GM23338 (cell line): ENCODE data around the gene EEPD1. TPM values are rescaled to one million over a fixed set of nuclear protein-coding genes. Genes with fewer than 3 reads are reported as not detected.

ENCODE experiments used
- ATAC-seq: fragments of 200-7000 bp; cut with Tn5 transposase; 3 replicates; pipeline ENCODE4 v1.9.1; 2020
- DNase-seq: peaks from one replicate; pipeline ENCODE4 v3.0.0-alpha.2; 2015; ENCODE audit warnings: low spot score
- H2AFZ ChIP-seq: fragments of 200-600 bp; sonication (generic); 2 replicates; pipeline ENCODE4 v1.8.0; 2016; ENCODE audit warnings: antibody characterized with exemption, mild to moderate bottlenecking, moderate library complexity
- H3F3A ChIP-seq: fragments of 200-600 bp; sonication (generic); replicated peaks from 2 replicates; pipeline ENCODE4 v1.8.0; 2017; ENCODE audit warnings: antibody characterized with exemption, mixed run types, low read depth
- H3K27ac ChIP-seq: fragments of 200-600 bp; sonication (generic); 2 replicates; pipeline ENCODE4 v1.6.1; 2016; ENCODE audit warnings: low read depth
- H3K27me3 ChIP-seq: fragments of 200-600 bp; sonication (generic); 2 replicates; pipeline ENCODE4 v1.8.0; 2016; ENCODE audit warnings: mild to moderate bottlenecking, mixed run types, moderate library complexity; ENCODE audit not compliant: insufficient read depth
- H3K36me3 ChIP-seq: fragments of 200-600 bp; sonication (generic); 2 replicates; pipeline ENCODE4 v1.8.0; 2016; ENCODE audit warnings: mild to moderate bottlenecking; ENCODE audit not compliant: insufficient read depth
- H3K4me1 ChIP-seq: fragments of 200-600 bp; sonication (generic); 2 replicates; pipeline ENCODE4 v1.8.0; 2016; ENCODE audit warnings: mild to moderate bottlenecking, moderate library complexity; ENCODE audit not compliant: insufficient read depth
- H3K4me2 ChIP-seq: fragments of 200-600 bp; sonication (generic); 2 replicates; pipeline ENCODE4 v1.7.1; 2017; ENCODE audit warnings: mixed run types
- H3K4me3 ChIP-seq: fragments of 200-600 bp; sonication (generic); 2 replicates; pipeline ENCODE4 v1.6.1; 2016; ENCODE audit warnings: mixed run types
- H3K79me2 ChIP-seq: fragments of 200-600 bp; sonication (generic); replicated peaks from 2 replicates; pipeline ENCODE4 v1.8.0; 2017; ENCODE audit warnings: mild to moderate bottlenecking; ENCODE audit not compliant: insufficient read depth
- H3K9me2 ChIP-seq: fragments of 200-600 bp; sonication (generic); 2 replicates; pipeline ENCODE4 v1.8.0; 2017; ENCODE audit not compliant: insufficient read depth
- H4K20me1 ChIP-seq: fragments of 200-600 bp; sonication (generic); replicated peaks from 2 replicates; pipeline ENCODE4 v1.8.0; 2017; ENCODE audit warnings: mild to moderate bottlenecking; ENCODE audit not compliant: insufficient read depth
- H3K27ac Mint-ChIP-seq: 2 replicates; pipeline ENCODE4 v1.8.0; 2020; ENCODE audit warnings: inconsistent platforms, mild to moderate bottlenecking, moderate library complexity, mixed read lengths
- H3K27me3 Mint-ChIP-seq: 3 replicates; pipeline ENCODE4 v1.8.0; 2022; ENCODE audit warnings: low read depth, mild to moderate bottlenecking, moderate library complexity, mixed read lengths, inconsistent platforms; ENCODE audit not compliant: insufficient read depth, poor library complexity
- H3K36me3 Mint-ChIP-seq: 3 replicates; pipeline ENCODE4 v1.8.0; 2021; ENCODE audit warnings: low read depth, mild to moderate bottlenecking, inconsistent platforms, moderate library complexity, mixed read lengths
- H3K4me1 Mint-ChIP-seq: 3 replicates; pipeline ENCODE4 v1.8.0; 2020; ENCODE audit warnings: mild to moderate bottlenecking, inconsistent platforms, mixed read lengths
- H3K4me3 Mint-ChIP-seq: 3 replicates; pipeline ENCODE4 v1.8.0; 2021; ENCODE audit warnings: moderate library complexity, mild to moderate bottlenecking, inconsistent platforms, mixed read lengths
- H3K9me3 Mint-ChIP-seq: 3 replicates; pipeline ENCODE4 v1.8.0; 2020; ENCODE audit warnings: moderate library complexity, mild to moderate bottlenecking, inconsistent platforms, mixed read lengths
- CREB1 ChIP-seq: fragments of 250-450 bp; sonication (Bioruptor Pico); IDR thresholded peaks from 2 replicates; pipeline ENCODE4 v1.5.0; 2020; ENCODE audit warnings: low read depth, mild to moderate bottlenecking, moderate library complexity
- EZH2 ChIP-seq: fragments of 200-600 bp; sonication (generic); IDR thresholded peaks from one replicate; pipeline ENCODE4 v1.8.0; 2017; ENCODE audit warnings: antibody characterized with exemption, mild to moderate bottlenecking, low read depth; ENCODE audit not compliant: unreplicated experiment
- EZH2phosphoT487 ChIP-seq: fragments of 200-600 bp; sonication (generic); IDR thresholded peaks from one replicate; pipeline ENCODE4 v1.8.1; 2018; ENCODE audit warnings: antibody characterized with exemption; ENCODE audit not compliant: unreplicated experiment
- NANOG ChIP-seq: IDR thresholded peaks from 2 replicates; pipeline ENCODE4 v1.6.1; 2016; ENCODE audit warnings: antibody characterized with exemption, borderline replicate concordance
- POLR2AphosphoS5 ChIP-seq: IDR thresholded peaks from 2 replicates; pipeline ENCODE4 v1.6.1; 2016; ENCODE audit warnings: antibody characterized with exemption, low read depth
- STAT1 ChIP-seq: IDR thresholded peaks from one replicate; pipeline ENCODE4 v1.6.1; 2016; ENCODE audit warnings: antibody characterized with exemption; ENCODE audit not compliant: unreplicated experiment
- ZNF114 ChIP-seq: fragments of 250-450 bp; sonication (Bioruptor Pico); IDR thresholded peaks from 2 replicates; pipeline ENCODE4 v1.5.0; 2020; ENCODE audit warnings: mild to moderate bottlenecking, moderate library complexity
- ZNF331 ChIP-seq: fragments of 250-450 bp; sonication (Bioruptor Pico); IDR thresholded peaks from 2 replicates; pipeline ENCODE4 v1.5.0; 2020; ENCODE audit warnings: low read depth, mild to moderate bottlenecking, moderate library complexity
- polyA plus RNA-seq: library from polyadenylated mRNA; unstranded; fragments of >200 nt; fragmentation: Nextera tagmentation; extraction: Ambion mirVana; gene quantifications from 2 replicates; pipeline ENCODE4 v1.2.1, GENCODE V29; 2016
- total RNA-seq: library from RNA; depleted of rRNA; stranded (reverse); fragments of >200 nt; shearing (Covaris generic); gene quantifications from 2 replicates; pipeline ENCODE4 v1.2.3, GENCODE V29; 2014
- TF ChIP-seq, protein P1 (sequence below): IDR thresholded peaks from one replicate; pipeline ENCODE4 v1.6.1; 2018; ENCODE audit warnings: antibody characterized with exemption; ENCODE audit not compliant: unreplicated experiment
- TF ChIP-seq, protein P2 (sequence below): IDR thresholded peaks from 2 replicates; pipeline ENCODE4 v1.6.1; 2016; ENCODE audit warnings: antibody characterized with exemption

EEPD1 gene
- total and polyA plus RNA-seq, 2 experiments from 2014 or later, result 4.1 to 17.1 TPM

DNA sequence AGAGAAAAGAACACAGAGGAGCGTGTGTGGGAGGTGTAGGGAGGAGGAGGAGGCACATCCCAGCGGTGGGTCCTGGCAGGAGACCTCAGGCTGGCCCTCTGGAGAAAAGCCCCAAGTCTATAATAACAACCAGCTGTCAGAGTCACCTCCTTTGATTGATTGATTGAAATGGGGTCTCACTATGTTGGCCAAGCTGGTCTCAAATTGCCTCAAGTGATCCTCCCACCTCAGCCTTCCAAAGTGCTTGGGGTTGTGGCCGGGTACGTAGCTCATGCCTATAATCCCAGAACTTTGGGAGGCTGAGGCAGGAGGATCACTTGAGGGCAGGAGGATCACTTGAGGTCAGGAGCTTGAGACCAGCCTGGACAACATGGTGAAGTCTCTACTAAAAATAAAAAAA is 133.6 kb downstream of the EEPD1 start:
- Mint-ChIP-seq H3K27ac (no peak overlapping the region), H3K9me3 (no peaks in the 10 kb centered on the region)

DNA sequence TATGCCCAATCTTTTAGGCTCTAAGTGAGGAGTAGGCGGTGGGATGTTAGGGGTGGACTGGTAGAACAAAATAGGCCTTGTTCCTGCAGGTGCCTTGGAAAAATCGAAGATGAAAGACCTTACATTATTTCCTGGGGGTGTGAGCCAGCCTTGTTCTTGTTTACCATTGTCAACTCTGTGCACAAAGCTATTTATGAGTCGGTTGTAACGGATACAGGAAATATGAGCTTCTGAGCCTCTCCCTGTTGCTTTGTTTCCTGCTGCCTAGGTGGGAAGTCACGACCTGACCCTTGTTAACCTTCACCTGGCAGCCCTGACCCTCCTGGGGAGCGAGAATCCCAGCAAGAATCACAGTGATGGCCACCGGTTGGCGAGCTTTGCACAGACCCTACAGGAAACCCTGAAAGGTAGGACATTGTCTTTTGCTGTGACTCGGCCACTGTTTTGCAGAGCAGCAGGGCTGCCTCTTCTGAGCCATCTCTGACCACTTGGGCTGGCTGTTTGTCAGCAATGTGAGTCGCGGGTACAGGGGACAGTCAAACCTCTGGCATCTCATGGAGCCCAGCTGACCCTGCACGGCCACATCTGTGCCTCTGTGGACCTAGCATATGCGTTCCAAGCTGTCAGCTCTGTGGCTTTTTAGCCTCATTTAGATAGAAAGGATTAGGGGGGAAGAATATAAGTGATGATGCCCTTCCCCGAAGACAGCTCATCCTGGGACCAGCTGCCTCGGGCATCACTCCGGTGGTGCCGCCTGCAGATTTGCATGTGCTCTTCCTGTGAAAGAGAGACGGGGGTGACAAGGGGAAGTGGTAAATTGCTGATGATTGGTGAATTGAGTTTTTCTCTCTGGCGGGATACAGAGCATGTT is 134.6 kb downstream of the EEPD1 start:
- no peaks in the 10 kb centered on the region; the same call in 1 of the 2 replicates for H3K36me3 ChIP-seq
- TF ChIP-seq, protein P1, sequence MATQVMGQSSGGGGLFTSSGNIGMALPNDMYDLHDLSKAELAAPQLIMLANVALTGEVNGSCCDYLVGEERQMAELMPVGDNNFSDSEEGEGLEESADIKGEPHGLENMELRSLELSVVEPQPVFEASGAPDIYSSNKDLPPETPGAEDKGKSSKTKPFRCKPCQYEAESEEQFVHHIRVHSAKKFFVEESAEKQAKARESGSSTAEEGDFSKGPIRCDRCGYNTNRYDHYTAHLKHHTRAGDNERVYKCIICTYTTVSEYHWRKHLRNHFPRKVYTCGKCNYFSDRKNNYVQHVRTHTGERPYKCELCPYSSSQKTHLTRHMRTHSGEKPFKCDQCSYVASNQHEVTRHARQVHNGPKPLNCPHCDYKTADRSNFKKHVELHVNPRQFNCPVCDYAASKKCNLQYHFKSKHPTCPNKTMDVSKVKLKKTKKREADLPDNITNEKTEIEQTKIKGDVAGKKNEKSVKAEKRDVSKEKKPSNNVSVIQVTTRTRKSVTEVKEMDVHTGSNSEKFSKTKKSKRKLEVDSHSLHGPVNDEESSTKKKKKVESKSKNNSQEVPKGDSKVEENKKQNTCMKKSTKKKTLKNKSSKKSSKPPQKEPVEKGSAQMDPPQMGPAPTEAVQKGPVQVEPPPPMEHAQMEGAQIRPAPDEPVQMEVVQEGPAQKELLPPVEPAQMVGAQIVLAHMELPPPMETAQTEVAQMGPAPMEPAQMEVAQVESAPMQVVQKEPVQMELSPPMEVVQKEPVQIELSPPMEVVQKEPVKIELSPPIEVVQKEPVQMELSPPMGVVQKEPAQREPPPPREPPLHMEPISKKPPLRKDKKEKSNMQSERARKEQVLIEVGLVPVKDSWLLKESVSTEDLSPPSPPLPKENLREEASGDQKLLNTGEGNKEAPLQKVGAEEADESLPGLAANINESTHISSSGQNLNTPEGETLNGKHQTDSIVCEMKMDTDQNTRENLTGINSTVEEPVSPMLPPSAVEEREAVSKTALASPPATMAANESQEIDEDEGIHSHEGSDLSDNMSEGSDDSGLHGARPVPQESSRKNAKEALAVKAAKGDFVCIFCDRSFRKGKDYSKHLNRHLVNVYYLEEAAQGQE, result no peak
- TF ChIP-seq POLR2AphosphoS5 (no peak), ZNF331 (CRISPR knock-in tag) (no peak), CREB1 (CRISPR knock-in tag) (no peak), STAT1 (no peak), EZH2 (no peak)
- TF ChIP-seq, protein P2, sequence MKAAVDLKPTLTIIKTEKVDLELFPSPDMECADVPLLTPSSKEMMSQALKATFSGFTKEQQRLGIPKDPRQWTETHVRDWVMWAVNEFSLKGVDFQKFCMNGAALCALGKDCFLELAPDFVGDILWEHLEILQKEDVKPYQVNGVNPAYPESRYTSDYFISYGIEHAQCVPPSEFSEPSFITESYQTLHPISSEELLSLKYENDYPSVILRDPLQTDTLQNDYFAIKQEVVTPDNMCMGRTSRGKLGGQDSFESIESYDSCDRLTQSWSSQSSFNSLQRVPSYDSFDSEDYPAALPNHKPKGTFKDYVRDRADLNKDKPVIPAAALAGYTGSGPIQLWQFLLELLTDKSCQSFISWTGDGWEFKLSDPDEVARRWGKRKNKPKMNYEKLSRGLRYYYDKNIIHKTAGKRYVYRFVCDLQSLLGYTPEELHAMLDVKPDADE, result no peak

More for the DNA sequence above, 133.6 kb downstream of the EEPD1 start:
- peaks cover 20% of the 10 kb centered on the region; the same call in 2 of the 3 replicates for H3K36me3 Mint-ChIP-seq
- ATAC-seq, result no peak
- Histone ChIP-seq H3F3A (no peaks in the 10 kb centered on the region), H3K36me3 (no peaks in the 10 kb centered on the region; the same call in 1 of the 2 replicates), H3K4me2 (no peak overlapping the region), H3K4me3 (no peak overlapping the region), H3K79me2 (no peaks in the 10 kb centered on the region), H3K4me1 (peaks cover 30% of the 10 kb centered on the region), H3K9me2 (no peaks in the 10 kb centered on the region), H3K27me3 (no peaks in the 10 kb centered on the region), H3K27ac (no peak overlapping the region), H4K20me1 (no peaks in the 10 kb centered on the region), H2AFZ (no peak overlapping the region)
- H3K4me3 Mint-ChIP-seq, result no peak overlapping the region
- H3K27me3 Mint-ChIP-seq, result peaks cover 16% of the 10 kb centered on the region
- TF ChIP-seq POLR2AphosphoS5, result no peak
- TF ChIP-seq EZH2, result no peak
- no peak for TF ChIP-seq STAT1
- TF ChIP-seq EZH2phosphoT487, result no peak
- TF ChIP-seq, protein P2, result no peak
- TF ChIP-seq, protein P1, result no peak
- no peak for TF ChIP-seq ZNF114 (CRISPR knock-in tag)
- TF ChIP-seq CREB1 (CRISPR knock-in tag), result no peak
- TF ChIP-seq NANOG, result no peak
- no peak for DNase-seq
- H3K4me1 Mint-ChIP-seq, result peaks cover 51% of the 10 kb centered on the region

More for the DNA sequence above, 134.6 kb downstream of the EEPD1 start:
- Mint-ChIP-seq H3K9me3 (no peaks in the 10 kb centered on the region), H3K4me3 (no peak overlapping the region), H3K4me1 (peaks cover 51% of the 10 kb centered on the region), H3K36me3 (peaks cover 20% of the 10 kb centered on the region; the same call in 2 of the 3 replicates), H3K27me3 (peaks cover 15% of the 10 kb centered on the region), H3K27ac (peak overlapping the region; percentile 24)
- Histone ChIP-seq H3K4me2 (no peak overlapping the region), H3K27me3 (no peaks in the 10 kb centered on the region), H3K9me2 (no peaks in the 10 kb centered on the region), H3K4me1 (peaks cover 21% of the 10 kb centered on the region), H4K20me1 (no peaks in the 10 kb centered on the region), H2AFZ (no peak overlapping the region), H3K79me2 (no peaks in the 10 kb centered on the region), H3F3A (no peaks in the 10 kb centered on the region), H3K4me3 (no peak overlapping the region), H3K27ac (peak overlapping the region; percentile 39; the same call in 1 of the 2 replicates)
- DNase-seq (no peak), ATAC-seq (peak; percentile 17)
